Sigmoid colon (tissue), 7 donors: ENCODE data around the gene CADM3. TPM values are rescaled to one million over a fixed set of nuclear protein-coding genes. Genes with fewer than 3 reads are reported as not detected.

Experiments
- DNase-seq: peaks from one replicate; pipeline ENCODE4 v3.0.0-alpha.2; 2019
- H3K27ac ChIP-seq, 4 donors: fragments of 200-600 bp; sonication (generic); one replicate each; pipeline ENCODE4 v1.5.1; 2016 to 2019; ENCODE audit warnings: mild to moderate bottlenecking in 1 of 4
- H3K27me3 ChIP-seq, 3 donors: fragments of 200-600 bp; sonication (generic); one replicate each; pipeline ENCODE4 v1.5.1; 2019; ENCODE audit warnings: mild to moderate bottlenecking in 1 of 3
- H3K36me3 ChIP-seq, 4 donors: fragments of 200-600 bp; sonication (generic); one replicate each; pipeline ENCODE4 v1.5.1; 2016 to 2019
- H3K4me1 ChIP-seq, 4 donors: fragments of 200-600 bp; sonication (generic); one replicate each; pipeline ENCODE4 v1.5.1; 2017 to 2019
- H3K4me3 ChIP-seq, 4 donors: fragments of 200-600 bp; sonication (generic); one replicate each; pipeline ENCODE4 v1.5.1; 2017 to 2019; ENCODE audit warnings: mild to moderate bottlenecking in 2 of 4, moderate library complexity in 1 of 4
- H3K9me3 ChIP-seq, 4 donors: fragments of 200-600 bp in 3 of 4; sonication (generic) in 3 of 4; one replicate each; pipeline versions ENCODE4 v1.5.1 to v1.6.1; 2013 to 2019
- EP300 ChIP-seq, 4 donors: sonication (generic); formaldehyde crosslinking; IDR thresholded peaks; one replicate each; pipeline ENCODE4 v1.6.1; 2017; ENCODE audit warnings: antibody characterized with exemption in 4 of 4
- POLR2A ChIP-seq, 2 donors: fragments of 450-650 bp; IDR thresholded peaks; one replicate each; pipeline ENCODE4 v1.6.1; 2016; ENCODE audit warnings: antibody characterized with exemption in 2 of 2, mild to moderate bottlenecking in 2 of 2, moderate library complexity in 2 of 2
- POLR2AphosphoS5 ChIP-seq, 4 donors: sonication (generic); formaldehyde crosslinking; IDR thresholded peaks; one replicate each; pipeline ENCODE4 v1.6.1; 2017; ENCODE audit warnings: antibody characterized with exemption in 4 of 4
- WGBS, 2 donors: extraction: QIAGEN DNeasy Blood & Tissue Kit; methylation state at CpG; one replicate each; pipeline ENCODE4 v1.1.7; 2013; 5-methylcytosine and 5-hydroxymethylcytosine counted together
- intact Hi-C: fragments of 100-400 bp; cut with DNase I; formaldehyde crosslinking; loops from one replicate; pipeline ENCODE4 v1.15.1; 2023
- polyA plus RNA-seq, 3 donors: library from polyadenylated mRNA; stranded (reverse); fragments of 200-250 nt; gene quantifications; one replicate each; pipeline ENCODE4 v1.2.3, GENCODE V29; 2013
- small RNA-seq, 3 donors: library from RNA; depleted of rRNA; stranded (forward); fragments of <200 nt; gene quantifications; one replicate each; pipeline ENCODE3, GENCODE V24; 2016
- total RNA-seq, 4 donors: library from RNA; depleted of rRNA; stranded (reverse); fragments of >200 nt; gene quantifications; one replicate each; pipeline ENCODE4 v1.1.0, GENCODE V29; 2016
- TF ChIP-seq, protein P1 (sequence below), 4 experiments: fragments of 450-650 bp in 3 of 4; fragments of 200-600 bp in 1 of 4; IDR thresholded peaks; one replicate each; pipeline ENCODE4 v1.5.1; 2016 to 2019; ENCODE audit warnings: antibody characterized with exemption in 4 of 4, mild to moderate bottlenecking in 3 of 4, moderate library complexity in 2 of 4
- donor health status: healthy with polysubstance abuse.
- donor health status: Bipolar disorder and iron deficiency.
- donor health status: healthy.

CADM3 gene
- total and polyA plus RNA-seq, 7 donors, result 0.46 to 21.0 (median 10.5) TPM

- WGBS, 2 donors, result 42 to 72% methylated on average over 1 of the region's 1 CpG
- Histone ChIP-seq H3K4me1 (no peaks in the 10 kb centered on the region), H3K9me3 (no peaks in the 10 kb centered on the region), H3K4me3 (no peak overlapping the region), H3K27me3 (no peaks in the 10 kb centered on the region), H3K36me3 (no peaks in the 10 kb centered on the region), H3K27ac (no peak overlapping the region)
- TF ChIP-seq, protein P1, sequence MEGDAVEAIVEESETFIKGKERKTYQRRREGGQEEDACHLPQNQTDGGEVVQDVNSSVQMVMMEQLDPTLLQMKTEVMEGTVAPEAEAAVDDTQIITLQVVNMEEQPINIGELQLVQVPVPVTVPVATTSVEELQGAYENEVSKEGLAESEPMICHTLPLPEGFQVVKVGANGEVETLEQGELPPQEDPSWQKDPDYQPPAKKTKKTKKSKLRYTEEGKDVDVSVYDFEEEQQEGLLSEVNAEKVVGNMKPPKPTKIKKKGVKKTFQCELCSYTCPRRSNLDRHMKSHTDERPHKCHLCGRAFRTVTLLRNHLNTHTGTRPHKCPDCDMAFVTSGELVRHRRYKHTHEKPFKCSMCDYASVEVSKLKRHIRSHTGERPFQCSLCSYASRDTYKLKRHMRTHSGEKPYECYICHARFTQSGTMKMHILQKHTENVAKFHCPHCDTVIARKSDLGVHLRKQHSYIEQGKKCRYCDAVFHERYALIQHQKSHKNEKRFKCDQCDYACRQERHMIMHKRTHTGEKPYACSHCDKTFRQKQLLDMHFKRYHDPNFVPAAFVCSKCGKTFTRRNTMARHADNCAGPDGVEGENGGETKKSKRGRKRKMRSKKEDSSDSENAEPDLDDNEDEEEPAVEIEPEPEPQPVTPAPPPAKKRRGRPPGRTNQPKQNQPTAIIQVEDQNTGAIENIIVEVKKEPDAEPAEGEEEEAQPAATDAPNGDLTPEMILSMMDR (IDR thresholded peaks at IDR 0.05), result no peak
- TF ChIP-seq EP300 (IDR thresholded peaks at IDR 0.05) (no peak), POLR2AphosphoS5 (IDR thresholded peaks at IDR 0.05) (no peak), POLR2A (IDR thresholded peaks at IDR 0.05) (no peak)
- intact Hi-C loops, result no loop called here
- DNase-seq, result no peak
Measured at GRCh38 chr1:159248311-159248710, 76.9 kb downstream of the CADM3 start.

GRCh38 chr1:159250638-159251216 lies 79.3 kb downstream of the CADM3 start:
- TF ChIP-seq POLR2A (IDR thresholded peaks at IDR 0.05) (no peak), POLR2AphosphoS5 (IDR thresholded peaks at IDR 0.05) (no peak), EP300 (IDR thresholded peaks at IDR 0.05) (no peak)
- TF ChIP-seq, protein P1 (IDR thresholded peaks at IDR 0.05), result no peak
- WGBS, 2 donors, result 64 to 71% methylated on average over 8 of the region's 8 CpGs
- intact Hi-C loops, result no loop called here
- Histone ChIP-seq H3K27me3 (no peaks in the 10 kb centered on the region), H3K4me3 (no peak overlapping the region), H3K27ac (no peak overlapping the region), H3K9me3 (no peaks in the 10 kb centered on the region), H3K4me1 (no peaks in the 10 kb centered on the region), H3K36me3 (no peaks in the 10 kb centered on the region)
- no peak for DNase-seq

Small RNA genes within 50 kb of the gene (small RNA-seq; reads per million reads assigned to genes)
- 0 to 0.22 (median 0) reads per million in 3 donors for gene RNA5SP60

Other genes with a start within 250 kb of the CADM3 start
- gene PYHIN1, start 240.1 kb upstream of the CADM3 start, total RNA-seq, result under 1 TPM; 0.36 to 0.95 (median 0.83) TPM
- 1 to 10 TPM in 1 of 3 donors, not detected in 2; 3.5 TPM for gene PYHIN1, start 240.1 kb upstream of the CADM3 start, polyA plus RNA-seq
- 10 to 100 TPM; 42.5 to 92.6 (median 60.6) TPM for gene IFI16, start 161.7 kb upstream of the CADM3 start, total RNA-seq
- 10 to 100 TPM; 20.1 to 78.4 (median 39.0) TPM for gene IFI16, start 161.7 kb upstream of the CADM3 start, polyA plus RNA-seq
- gene AIM2, start 94.8 kb upstream of the CADM3 start, total RNA-seq, result 1 to 10 TPM in 1 of 4 donors, not detected in 3; 3.3 TPM
- gene AIM2, start 94.8 kb upstream of the CADM3 start, polyA plus RNA-seq, result 1 to 10 TPM in 2 of 3 donors, not detected in 1; 1.6 to 5.3 TPM
- 10 to 100 TPM; 22.4 to 74.9 (median 34.1) TPM for gene ACKR1, start 33.3 kb downstream of the CADM3 start, total RNA-seq
- gene ACKR1, start 33.3 kb downstream of the CADM3 start, polyA plus RNA-seq, result 10 to 100 TPM in 1 of 3 donors, 1 to 10 TPM in 2; 3.2 to 38.8 (median 9.0) TPM
- gene FCER1A, start 130.7 kb downstream of the CADM3 start, total RNA-seq, result 1 to 10 TPM in 2 of 4 donors, under 1 TPM in 1, not detected in 1; 0.33 to 5.4 (median 3.3) TPM
- 1 to 10 TPM in 1 of 3 donors, not detected in 2; 3.6 TPM for gene FCER1A, start 130.7 kb downstream of the CADM3 start, polyA plus RNA-seq